GM12892 (cell line): ENCODE measurements around the gene GNPTAB. TPM values are rescaled to one million over a fixed set of nuclear protein-coding genes. Genes with fewer than 3 reads are reported as not detected.
"Not testable (repeated sequence)": the region's sequence is repeated elsewhere in the genome, so short reads cannot be mapped to it uniquely, and the experiment has no call there.

Experiments
- DNase-seq: peaks from one replicate; pipeline ENCODE4 v3.0.0; 2011; ENCODE audit not compliant: insufficient read length
- FAIRE-seq: peaks from 2 replicates; lab custom pipeline; 2011; peaks lifted over from hg19 to GRCh38; lab: Jason Lieb, UNC
- POLR2A ChIP-seq: IDR thresholded peaks from 2 replicates; pipeline ENCODE4 v1.6.1; 2011; ENCODE audit warnings: low read depth, low read length, control low read depth
- POLR2AphosphoS5 ChIP-seq: IDR thresholded peaks from 2 replicates; pipeline ENCODE4 v1.6.1; 2011; ENCODE audit warnings: low read depth, low read length, control low read depth
- TAF1 ChIP-seq: IDR thresholded peaks from 2 replicates; pipeline ENCODE4 v1.6.1; 2011; ENCODE audit warnings: low read depth, mild to moderate bottlenecking, control low read depth, low read length, borderline replicate concordance
- polyA plus RNA-seq: library from polyadenylated mRNA; unstranded; fragments of >200 nt; gene quantifications from one replicate; pipeline ENCODE4 v1.2.1, GENCODE V29; 2012; ENCODE audit warnings: missing spikeins, inconsistent platforms; ENCODE audit not compliant: missing spikeins

The GNPTAB gene
- 23.7 TPM for polyA plus RNA-seq

DNA sequence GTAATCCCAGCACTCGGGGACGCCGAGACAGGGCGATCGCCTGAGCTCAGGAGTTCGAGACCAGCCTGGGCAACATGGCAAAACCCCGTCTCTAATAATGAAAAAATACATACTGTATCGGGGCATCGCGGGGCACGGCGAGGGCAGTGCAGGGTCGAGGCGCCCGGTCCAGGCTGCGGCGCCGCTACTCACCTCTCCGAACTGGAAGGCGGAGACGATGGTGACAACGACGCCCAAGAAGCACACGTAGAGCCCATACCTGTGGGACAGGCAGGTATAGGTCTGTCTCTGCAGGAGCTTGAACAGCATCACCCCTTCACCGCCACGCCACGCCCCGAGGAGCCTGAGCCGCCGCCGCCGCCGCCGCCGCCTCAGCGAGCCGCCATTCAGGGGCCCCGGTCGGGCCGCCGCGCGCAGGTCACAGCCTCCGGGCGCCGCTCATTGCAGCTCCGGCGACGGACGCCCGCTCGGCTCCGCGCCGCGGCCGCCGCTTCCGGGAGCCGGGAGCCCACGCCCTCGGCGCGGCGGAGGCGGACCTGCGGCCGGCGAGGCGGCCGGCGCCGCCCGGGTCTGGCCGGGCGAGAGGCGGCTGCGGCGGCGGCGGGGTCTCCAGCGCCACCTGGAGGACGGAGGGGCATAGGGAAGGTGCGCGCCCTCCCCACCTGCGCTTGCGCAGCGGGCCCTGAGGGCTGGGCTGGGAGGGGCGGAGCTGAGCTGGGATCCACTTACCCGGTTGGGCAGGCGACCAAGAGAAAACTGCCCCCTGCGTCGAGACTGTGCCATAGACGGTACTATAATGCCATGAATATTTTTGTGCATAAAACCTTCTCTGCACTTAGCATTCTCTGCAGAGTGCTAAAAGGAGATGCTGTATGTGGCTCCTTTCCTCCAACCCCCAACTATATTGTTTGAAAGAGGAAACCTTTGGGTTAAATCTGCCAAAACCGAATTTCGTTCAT is at the start of gene GNPTAB:
Gene GNPTAB (minus strand): TSS at position 593 of the 959 bp plus-strand sequence. CDS start 284 bp downstream, at position 309.
- TF ChIP-seq TAF1: no peak
- peak; percentile 65; the same call in 1 of the 2 replicates for TF ChIP-seq POLR2A
- DNase-seq (peak; percentile 82), FAIRE-seq (peak; percentile 89)

DNA sequence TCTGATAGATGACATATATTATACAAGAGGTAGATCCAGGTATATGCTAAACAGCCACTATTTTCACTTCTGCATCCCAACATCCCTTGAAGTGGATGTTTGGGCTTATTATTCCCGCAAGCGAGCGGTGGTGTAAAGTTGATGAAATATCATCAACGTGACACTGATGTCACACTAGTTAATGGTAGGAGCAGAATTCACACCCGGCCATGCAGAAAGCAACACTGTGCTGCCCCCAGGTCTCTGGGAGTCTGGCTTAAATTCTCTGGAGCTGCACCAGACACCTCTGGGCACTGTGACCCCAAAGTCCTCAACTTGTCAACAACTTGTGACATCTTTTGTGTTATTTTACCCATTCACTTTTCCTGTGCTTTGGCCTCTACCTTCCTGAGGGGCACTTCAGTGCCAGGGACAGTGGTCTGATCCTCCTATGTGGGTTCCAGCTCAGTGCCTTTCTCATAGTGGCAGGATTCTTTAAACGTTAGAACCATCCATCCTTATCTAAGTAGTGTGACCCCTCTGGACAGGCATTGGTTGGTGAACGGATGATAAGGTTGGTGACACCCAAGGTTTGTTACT is 47.6 kb upstream of the GNPTAB start:
- FAIRE-seq: peak; percentile 67
- no peak for DNase-seq
- TF ChIP-seq POLR2A (no peak), POLR2AphosphoS5 (no peak), TAF1 (no peak)

DNA sequence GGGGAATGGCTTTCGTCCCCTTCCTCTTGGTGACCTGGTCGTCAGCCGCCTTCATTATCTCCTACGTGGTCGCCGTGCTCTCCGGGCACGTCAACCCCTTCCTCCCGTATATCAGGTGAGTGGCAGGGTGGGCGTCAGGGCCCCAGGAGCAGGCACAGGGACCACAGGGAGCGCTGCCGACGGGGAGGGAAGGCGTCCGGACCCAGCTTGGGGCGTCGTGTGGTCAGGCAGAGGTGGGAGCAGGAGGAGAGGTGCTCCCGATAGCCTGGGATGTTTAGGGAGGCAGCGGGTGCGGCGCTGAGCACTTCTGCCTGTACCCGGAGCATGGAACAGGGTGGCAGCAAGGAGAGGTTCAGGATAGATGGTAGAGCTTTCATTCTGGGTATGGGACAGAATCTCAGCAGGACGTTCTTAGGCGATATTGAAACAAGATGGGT is 47.1 kb upstream of the GNPTAB start:
- FAIRE-seq (no peak), DNase-seq (peak; percentile 27)
- TF ChIP-seq POLR2A: no peak
- 0 out of 2 replicates have a peak, but pooled peaks have one; percentile 20 for TF ChIP-seq TAF1

DNA sequence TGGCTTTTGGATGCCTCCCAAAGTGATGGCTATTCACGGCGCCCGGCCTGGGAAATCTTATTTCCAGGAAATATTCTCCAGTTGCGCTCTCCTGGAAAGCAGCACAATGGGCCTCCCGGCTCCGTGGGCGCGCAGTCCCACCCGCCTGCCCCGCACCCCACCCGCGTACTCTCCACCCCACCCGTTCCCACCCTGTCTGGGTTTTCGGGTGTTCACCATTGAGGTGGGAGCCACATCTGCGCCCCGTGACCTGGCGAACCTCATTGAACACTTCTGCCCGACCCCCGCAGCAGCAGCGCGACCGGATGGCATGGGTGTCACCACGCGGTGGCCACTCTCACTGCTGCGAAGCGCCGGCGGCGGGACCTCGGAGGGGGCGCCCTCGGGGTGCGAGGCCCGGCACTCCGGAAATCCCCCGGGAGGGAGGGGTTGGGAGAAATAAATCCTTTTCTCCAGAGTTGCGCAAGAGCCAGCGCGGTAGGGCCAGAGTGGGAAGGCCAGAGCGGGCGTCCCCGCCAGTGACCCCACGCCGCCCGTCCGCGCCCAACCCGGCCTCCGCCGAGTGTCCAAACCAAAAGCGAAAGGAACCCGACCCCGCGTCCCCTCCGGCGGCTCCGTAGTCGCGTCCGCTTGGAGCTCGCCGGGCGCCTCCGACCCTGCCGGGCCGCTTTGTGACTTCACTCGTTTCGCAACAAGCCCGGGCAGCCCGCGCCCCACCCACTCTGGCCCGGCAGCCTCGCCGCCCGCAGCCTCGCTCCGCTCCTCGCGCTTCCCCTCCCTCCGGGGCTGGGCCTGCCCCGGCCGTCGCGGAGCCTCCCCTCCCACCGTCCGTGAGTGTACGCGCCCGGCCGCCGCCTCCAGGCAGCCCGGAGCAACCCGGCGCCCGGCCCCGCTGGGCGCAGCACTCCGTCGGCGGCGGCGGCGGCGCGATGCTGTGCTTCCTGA is 46.4 kb upstream of the GNPTAB start, which contains the start of gene DRAM1:
Gene DRAM1 (plus strand): TSS at position 720 of the 945 bp plus-strand sequence. CDS start 210 bp downstream, at position 930.
- FAIRE-seq (peak; percentile 75), DNase-seq (peak; percentile 66)
- TF ChIP-seq POLR2AphosphoS5 (peak; percentile 85), TAF1 (peak; percentile 60), POLR2A (peak; percentile 89)

DNA sequence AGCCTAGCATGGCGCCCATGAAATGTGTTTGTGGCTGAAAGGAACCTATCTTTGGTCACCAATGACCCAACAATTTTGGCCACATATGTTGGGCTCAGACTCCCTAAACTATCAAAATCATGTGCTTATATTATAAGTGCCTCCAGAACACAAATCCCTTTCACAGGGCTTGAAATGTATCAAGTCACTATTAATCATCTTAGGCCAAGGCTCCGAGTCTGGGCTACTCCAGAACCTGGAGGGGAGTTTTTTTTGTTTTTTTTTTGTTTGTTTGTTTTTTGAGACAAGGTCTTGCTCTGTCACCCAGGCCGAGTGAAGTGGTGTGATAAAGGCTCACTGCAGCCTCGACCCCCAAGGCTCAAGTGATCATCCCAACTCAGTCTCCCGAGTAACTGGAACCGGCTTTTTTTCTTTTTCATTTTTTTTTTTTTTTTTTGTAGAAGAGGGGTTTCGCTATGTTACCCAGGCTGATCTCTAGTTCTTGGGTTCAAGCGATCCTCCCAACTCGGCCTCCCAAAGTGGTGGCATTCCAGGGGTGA is 45.6 kb upstream of the GNPTAB start:
- TF ChIP-seq POLR2AphosphoS5: no peak; the same call in 1 of the 2 replicates
- TF ChIP-seq TAF1: no peak
- TF ChIP-seq POLR2A: no peak
- no peak for DNase-seq
- no peak for FAIRE-seq

DNA sequence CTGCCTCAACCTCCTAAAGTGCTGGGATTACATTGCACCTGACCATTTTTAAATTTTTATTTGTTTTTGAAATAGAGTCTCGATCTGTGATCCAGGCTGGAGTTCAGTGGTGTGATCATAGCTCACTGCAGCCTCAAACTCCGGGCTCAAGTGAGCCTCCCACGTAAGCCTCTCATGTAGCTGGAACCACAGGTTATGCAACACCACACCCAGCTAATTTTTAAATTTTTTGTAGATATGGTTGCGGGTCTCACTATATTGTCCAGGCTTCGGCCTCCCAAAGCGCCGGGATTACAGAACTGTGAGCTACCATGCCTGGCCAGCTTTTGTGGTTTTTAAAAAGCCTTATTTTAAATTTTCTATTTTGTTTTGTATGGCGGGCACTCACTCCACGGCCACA is 44.4 kb upstream of the GNPTAB start:
- TF ChIP-seq POLR2AphosphoS5 (no peak), POLR2A (no peak), TAF1 (no peak)
- FAIRE-seq (no peak), DNase-seq (no peak)

DNA sequence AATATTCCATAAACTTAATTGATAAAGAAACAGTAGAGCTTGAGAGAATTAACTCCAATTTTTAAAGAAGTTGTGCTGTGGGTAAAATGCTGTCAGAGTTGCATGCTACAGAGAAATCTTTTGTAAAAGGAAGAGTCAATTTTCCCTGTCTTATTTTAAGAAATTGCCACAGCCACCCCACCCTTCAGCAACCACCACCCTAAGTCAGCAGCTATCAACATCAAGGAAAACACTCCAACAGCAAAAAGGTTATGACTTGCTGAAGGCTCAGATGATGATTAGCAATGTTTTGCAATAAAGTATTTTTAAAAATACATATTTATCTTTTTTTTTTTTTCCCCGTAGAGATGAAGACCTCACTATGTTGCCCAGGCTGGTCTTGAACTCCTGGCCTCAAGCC is 40.2 kb upstream of the GNPTAB start:
- no peak for FAIRE-seq
- TF ChIP-seq POLR2A (no peak), TAF1 (no peak), POLR2AphosphoS5 (no peak)
- no peak for DNase-seq

DNA sequence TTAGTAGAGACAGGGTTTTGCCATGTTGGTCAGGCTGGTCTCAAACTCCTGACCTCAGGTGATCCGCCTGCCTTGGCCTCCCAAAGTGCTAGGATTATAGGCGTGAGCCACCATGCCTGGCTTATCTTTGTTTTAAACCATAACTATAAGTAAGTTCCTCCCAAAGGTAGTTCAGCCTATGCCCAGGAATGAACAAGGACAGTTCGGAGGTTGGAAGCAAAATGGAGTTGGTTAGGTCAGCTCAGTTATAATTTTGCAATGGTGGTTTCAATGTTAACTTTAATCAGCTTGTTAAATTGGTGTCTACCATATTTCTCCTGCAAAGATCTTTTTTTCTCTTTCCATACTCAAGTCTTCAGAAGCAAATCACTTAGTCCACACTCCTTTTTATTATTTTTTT is 36.9 kb upstream of the GNPTAB start:
- FAIRE-seq, DNase-seq: not testable (repeated sequence)

DNA sequence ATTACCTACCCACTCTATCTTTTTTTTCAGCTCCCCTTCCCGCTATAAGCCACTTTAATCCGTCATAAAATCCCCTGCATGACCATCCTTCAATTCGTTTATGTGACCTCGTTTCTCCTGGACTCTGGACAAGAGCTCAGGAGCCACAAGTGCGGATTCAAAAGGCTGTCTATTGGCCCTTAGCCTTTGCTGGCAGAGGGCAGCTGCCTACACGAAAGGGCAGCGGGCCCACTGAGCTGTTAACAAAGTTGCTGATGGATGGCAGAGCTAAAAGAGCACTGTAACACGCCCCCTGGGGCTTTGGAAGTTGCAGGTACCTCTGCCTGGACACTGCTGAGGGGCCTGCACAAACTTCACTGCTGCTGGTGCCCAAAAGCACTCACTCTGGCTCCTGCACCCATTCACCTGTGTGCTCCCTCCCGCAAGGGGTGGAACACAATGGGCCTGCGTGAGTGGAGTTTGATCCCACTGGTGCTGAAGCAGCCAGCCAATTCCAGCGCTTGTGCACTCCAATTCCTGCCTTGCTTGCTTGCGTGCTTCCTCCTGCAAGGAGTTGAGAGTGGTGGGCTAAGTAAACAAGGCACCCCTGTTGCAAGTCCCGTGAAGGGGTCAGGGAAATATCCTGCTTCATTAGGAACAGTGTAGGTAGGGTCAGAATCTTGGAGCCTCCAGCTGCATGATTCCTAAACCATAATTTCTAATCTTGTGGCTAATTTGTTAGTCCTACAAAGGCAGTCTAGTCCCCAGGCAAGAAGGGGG is 36.0 kb upstream of the GNPTAB start:
- DNase-seq (no peak), FAIRE-seq (no peak)
- TF ChIP-seq POLR2A (no peak), TAF1 (no peak), POLR2AphosphoS5 (no peak)

DNA sequence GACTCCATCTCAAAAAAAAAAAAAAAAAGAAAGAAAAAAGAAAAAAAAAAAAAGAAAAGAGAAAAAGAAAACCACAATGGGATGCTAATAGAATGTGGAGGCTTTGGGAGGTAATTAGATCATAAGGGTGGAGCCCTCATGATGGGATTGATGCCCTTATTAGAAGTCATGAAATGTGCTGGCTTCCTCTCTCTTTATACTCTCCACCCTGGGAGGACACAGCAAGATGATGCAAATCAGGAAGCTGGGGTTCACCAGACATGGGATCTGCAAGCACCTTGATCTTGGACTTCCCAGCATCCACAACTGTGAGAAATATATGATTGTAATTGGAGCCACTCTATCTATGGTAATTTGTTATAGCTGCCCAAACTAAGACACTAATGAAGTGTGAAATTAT is 33.2 kb upstream of the GNPTAB start:
- TF ChIP-seq TAF1 (no peak), POLR2A (no peak), POLR2AphosphoS5 (no peak)

More for the DNA sequence above, 33.2 kb upstream of the GNPTAB start:
- FAIRE-seq (no peak), DNase-seq (no peak)
